ENCODE results near the gene FAF1.

DNA sequence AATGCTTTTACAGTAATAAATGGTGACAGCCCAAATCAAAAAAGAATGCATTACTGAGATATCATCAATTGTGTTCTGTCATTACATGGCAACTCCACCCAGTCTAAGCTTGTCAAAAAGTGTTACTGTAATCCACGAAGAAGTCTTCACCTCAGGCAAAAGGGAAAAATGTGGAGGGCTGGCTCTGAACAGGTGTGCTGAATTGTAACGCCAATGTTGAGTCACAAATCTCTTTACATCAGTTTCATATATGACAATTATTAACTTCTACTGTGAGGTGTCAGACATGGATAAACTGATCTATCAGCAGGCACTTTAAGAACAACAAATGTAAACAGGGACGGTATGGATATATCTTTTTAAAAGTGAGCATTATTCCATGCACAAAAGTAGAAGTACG, 438.4 kb downstream of the FAF1 start:
- no peak for TF ChIP-seq GATA2 (IDR thresholded peaks at IDR 0.05; ENCODE audit: low read depth, low read length)
- TF ChIP-seq GATA3 (IDR thresholded peaks at IDR 0.05; ENCODE audit: low read depth, low read length): no peak

Data from SH-SY5Y (cell line).